Measurements from ENCODE around the gene PCID2. TPM values are rescaled to one million over a fixed set of nuclear protein-coding genes. Genes with fewer than 3 reads are reported as not detected.

PCID2 gene
- total RNA-seq, 1 donor from 2014 or later: 42.6 TPM

DNA sequence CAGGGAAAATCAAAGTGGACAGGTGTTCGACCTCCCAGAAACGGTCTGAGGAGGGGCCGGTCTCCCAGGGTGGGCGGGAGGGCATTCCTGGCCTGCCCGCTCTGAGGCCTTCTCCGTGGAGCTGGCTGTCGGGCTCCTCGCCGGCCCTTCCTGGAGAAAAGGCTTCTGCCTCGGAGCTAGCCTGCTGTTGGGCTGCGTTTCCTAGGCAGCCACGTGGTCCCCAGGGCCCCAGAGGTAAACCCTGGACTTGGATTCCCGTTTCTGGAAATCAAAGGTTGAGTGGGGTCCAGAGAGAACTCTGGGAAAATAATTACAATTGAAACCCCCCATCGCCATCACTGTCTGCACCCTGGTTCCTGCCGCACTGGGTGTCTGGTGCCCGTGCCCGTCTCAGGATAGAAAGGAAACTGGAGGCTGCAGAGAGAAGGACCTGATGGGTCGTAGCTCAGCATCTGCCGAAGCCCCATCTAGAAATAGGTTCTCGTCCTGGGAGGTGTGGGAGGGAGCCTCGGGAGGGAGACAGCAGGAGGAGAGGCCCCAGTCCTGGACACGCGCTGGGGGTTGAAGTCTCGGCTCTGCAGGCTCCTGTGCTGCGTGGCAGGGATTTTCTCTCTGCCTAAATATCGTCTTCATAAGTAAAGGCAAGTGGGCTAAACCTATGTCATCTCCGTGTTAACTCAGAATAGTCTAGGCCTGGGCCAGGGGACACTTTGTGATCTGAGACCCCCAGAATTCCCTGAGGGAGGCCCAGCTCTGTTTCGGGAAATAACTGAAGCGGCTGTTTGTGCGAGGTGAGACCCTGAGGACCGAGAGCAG, 57.7 kb downstream of the PCID2 start:
- DNase-seq (ENCODE audit: low read depth in 2 of 2): no peak

DNA sequence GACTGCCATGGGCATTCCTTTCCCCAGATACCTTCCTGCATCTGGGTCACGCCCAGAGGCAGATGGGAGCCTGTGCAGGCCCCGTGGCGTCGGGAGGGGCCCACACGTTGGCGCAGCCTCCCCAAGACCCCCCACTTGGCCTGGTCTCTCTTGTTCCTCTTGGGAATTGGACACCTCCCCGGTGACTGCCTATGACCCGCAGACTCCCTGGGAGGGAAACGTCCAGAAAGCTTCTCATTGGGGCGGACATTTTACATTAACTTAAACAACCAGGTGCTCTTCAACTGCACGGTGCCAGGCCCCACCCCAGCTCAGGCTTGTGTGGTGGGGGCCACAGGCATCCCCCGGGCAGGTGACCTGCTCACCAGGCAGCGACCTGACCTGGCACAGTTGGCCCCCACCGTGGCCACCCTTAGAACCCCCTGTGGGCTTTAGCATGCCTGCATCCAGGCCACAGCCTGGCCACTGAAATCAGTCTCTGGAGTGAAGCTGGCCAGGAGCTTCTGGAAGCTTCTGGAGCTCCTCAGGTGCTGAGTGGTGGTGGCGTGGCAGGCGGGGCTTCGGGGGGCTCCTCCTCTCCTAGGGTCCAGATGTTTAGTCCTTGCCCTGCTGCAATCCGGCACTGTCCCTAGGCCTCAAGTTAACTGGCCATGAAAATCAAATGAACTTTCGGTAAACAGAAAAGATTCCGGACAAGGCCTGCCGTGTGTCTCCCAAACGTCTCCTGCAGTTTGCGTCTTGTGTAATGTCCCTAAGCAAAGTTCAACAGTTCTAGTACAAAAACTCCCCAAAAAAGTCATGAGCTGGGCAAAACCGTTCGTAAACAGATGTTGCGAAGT, 58.5 kb downstream of the PCID2 start:
- DNase-seq (ENCODE audit: low read depth in 2 of 2): no peak

DNA sequence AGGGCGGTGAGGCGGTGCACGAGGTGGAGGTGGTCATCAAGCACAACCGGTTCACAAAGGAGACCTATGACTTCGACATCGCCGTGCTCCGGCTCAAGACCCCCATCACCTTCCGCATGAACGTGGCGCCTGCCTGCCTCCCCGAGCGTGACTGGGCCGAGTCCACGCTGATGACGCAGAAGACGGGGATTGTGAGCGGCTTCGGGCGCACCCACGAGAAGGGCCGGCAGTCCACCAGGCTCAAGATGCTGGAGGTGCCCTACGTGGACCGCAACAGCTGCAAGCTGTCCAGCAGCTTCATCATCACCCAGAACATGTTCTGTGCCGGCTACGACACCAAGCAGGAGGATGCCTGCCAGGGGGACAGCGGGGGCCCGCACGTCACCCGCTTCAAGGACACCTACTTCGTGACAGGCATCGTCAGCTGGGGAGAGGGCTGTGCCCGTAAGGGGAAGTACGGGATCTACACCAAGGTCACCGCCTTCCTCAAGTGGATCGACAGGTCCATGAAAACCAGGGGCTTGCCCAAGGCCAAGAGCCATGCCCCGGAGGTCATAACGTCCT, 59.4 kb downstream of the PCID2 start:
- DNase-seq (ENCODE audit: low read depth in 2 of 2): no peak

- DNase-seq (ENCODE audit: low read depth in 2 of 2): no peak
These were observed 60.1 kb downstream of the PCID2 start for GRCh38 chr13:113148407-113148806.

DNA sequence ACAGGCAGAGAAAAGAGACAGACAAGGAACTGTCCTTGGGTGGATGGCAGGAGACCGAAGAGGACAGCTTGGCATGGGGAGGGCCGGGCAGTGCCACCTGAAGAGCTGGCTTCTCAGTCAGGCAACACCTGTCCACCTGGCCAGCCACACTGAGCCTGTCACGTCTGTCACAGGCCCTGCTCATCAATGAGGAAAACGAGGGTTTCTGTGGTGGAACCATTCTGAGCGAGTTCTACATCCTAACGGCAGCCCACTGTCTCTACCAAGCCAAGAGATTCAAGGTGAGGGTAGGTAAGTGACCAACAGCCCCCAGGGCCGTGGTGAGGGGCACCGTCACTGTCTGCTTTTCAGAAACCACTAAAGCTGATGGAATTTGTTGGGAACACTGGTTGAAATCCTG, 61.3 kb downstream of the PCID2 start:
- no peak for DNase-seq (ENCODE audit: low read depth in 2 of 2)

DNA sequence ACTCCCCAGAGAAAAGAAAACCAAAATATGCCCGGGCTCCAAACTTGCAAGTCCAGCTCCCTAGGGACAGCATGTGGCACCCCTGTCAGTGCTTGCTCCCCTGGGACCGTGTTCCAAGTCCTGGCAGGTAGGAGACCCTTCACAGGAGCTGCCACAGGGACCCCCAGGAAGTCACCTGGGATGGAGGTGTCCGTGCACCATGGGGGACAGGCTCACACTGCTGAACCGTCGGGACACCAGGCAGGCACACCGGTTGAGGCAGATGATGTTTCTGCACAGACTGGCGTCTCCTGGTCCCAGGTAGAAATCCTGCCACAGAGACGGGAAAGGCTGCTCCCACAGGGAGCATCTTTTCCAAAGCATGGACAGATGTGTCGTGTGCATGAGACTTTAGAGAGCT, 61.7 kb downstream of the PCID2 start:
- DNase-seq (ENCODE audit: low read depth in 2 of 2): no peak

DNA sequence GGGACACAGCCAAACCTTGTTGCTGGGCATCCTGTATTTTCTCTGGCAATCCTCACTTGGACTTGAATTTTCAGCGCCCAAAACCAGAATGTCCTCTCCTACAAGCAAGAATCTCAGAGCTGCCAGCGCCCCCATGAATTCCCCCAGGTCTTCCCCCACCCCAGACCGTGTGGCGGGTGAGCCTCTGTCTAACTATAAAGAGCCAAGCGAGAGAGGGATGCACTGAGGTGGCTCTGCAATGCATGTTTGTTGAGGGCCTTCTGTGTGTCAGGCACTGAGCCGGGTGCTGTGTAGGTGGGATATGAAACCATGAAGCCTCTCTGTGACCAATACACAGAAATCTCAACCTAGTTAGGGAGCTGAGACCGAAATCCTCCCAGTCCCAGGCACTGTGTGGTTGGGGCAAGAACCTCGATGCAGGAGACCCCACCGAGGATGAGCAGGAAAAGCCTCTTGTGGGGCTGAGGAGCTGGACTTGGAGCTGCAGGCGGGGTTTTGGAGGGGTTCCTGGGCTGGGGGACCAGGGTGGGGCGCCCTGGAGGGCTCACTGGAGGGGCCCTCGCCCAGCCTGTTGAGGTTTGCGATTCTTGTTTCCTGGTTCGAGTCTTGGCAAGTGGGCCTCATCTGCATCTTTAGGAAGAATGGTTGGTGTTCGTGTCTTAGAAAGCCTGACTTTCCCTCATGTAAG, 62.4 kb downstream of the PCID2 start:
- DNase-seq (ENCODE audit: low read depth in 2 of 2): no peak

DNA sequence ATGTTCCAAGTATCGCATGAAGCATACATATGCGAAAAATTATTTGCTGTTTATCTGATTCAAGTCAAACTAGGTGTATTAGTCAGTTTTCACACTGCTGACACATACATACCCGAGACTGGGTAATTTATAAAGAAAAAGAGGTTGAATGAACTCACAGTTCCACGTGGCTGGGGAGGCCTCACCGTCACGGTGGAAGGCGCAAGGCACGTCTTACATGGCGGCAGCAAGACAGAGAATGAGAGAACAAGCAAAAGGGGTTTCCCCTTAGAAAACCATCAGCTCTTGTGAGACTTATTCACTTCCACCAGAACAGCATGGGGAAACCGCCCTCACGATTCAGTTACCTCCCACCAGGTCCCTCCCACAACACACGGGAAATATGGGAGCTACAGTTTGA, 63.0 kb downstream of the PCID2 start:
- no peak for DNase-seq (ENCODE audit: low read depth in 2 of 2)

- DNase-seq (ENCODE audit: low read depth in 2 of 2): no peak
These were observed 64.2 kb downstream of the PCID2 start for GRCh38 chr13:113144255-113144629.

DNA sequence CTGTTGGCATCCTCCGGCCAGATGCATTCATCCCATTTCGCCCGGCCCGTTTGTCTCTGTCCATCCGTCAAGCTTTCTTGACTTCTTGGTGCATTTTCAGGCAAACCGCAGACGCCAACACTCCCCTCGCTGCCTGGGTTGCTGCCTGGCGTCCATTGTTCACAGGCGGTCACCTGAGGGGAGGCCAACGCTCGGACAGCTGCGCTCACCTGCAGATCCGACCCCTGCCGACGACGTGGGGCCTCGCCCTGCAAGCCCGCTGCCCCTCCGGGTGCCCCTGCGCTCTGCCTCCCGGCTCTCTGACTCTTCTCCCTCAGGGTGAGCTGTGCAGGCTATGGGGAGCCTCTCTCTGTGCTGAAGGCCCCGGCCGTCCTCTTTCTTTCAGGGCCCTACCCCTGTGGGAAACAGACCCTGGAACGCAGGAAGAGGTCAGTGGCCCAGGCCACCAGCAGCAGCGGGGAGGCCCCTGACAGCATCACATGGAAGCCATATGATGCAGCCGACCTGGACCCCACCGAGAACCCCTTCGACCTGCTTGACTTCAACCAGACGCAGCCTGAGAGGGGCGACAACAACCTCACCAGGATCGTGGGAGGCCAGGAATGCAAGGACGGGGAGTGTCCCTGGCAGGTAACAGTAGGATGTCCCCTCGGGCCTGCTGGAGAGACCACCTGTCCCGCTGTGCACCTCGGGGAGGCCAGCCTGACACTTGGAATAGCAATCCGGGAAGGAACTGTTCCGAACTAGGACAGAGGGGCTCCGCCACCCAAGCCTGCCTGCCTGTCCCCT, 64.8 kb downstream of the PCID2 start:
- no peak for DNase-seq (ENCODE audit: low read depth in 2 of 2)

DNA sequence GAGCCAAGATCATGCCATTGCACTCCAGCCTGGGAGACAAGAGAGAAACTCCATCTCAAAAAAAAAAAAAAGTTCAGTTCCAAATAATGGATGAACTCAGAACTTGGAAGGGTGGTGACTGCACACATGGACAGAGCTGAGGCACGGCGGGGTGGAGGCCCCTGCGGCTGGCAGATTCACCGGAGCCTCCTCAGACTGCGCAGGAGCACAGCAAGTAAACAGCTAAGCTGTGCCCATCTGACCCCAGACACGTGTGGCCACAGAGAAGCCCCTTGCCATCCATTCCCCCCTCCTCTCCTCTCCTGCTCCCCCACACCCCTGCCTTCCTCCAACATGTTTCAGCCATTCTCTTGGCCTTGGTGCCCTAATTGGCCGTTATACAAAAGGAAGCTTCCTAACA, 65.6 kb downstream of the PCID2 start:
- DNase-seq (ENCODE audit: low read depth in 2 of 2): no peak

DNA sequence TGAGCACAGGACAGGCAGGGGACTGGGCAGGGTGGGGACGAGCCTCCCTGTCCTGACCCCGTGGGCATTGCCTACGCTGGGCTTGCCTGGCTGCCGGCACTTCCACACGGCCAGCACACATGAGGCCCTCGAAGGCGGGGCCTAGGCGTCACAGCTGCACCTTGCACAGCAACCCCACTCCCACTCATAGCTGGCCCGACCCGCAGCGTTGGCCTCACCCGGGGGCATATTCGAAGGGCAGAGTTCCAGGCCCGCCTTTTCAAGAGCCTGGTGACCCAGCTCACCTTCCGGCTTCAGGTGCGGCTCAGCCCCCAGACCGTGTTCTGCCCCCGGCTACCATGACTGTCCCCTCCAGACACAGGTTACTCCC, 66.9 kb downstream of the PCID2 start:
- no peak for DNase-seq (ENCODE audit: low read depth in 2 of 2)

- no peak for DNase-seq (ENCODE audit: low read depth in 2 of 2)
These were observed 67.5 kb downstream of the PCID2 start for GRCh38 chr13:113140677-113141600.

- DNase-seq (ENCODE audit: low read depth in 2 of 2): no peak
These were observed 68.9 kb downstream of the PCID2 start for GRCh38 chr13:113139577-113139976.

DNA sequence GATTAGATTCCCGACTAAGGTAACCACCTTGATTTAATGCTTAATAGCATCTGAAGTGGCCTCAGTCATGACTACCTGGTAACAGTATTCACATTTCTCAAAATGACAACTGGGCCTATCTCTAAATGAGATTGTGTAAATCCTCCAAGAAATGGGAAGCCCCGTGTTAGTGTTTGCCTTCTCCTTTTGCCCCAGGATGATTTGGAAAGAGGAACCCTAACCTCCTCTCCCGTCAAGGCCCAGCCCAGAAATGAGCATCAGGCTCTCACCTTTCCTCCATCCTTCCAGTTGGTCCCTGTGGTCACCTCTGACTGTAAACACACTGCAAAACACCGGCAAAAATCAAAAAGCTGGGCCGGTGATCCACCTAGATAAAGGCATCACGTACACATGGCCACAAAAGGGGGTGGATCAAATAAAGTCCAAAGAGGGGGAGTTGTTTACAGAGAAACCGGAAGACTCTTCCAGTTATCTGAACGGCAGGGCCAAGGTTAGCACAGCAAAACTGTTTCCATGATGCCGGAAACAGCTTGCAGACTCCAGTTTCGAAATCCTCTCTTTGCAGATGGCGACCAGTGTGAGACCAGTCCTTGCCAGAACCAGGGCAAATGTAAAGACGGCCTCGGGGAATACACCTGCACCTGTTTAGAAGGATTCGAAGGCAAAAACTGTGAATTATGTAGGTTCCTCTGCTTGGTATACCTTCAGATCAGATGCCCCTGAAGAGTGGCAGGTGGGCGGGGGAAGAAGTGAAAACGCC, 69.5 kb downstream of the PCID2 start:
- DNase-seq (ENCODE audit: low read depth in 2 of 2): peak in 1 of 2 donors; percentile 49

DNA sequence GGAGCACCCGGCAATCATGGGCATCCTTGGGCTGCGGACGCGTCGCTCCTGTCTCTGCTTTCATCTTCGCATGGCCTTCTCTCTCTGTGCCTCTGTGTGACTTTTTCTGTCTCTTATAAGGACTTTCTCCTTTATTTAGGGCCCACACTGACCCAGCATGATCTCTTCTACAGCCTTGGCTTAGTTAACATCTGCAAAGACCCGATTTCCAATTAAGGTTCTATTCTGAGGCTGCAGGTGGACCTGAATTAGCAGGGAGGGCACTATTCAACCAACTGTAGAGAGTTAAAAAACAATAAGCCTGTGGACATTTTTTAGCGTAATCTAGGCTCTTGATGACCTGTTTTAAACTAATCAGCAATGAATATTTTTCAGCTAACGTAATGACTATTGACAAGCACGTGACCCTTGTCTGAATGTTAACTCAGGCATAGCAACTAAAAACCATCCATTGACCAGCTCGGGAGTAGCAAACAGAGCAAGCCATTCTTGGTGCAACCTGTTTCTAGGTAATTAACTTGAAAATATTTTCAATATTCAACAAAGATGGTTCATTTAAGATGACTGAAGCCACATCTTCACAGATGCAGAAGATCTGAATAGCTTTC, 70.7 kb downstream of the PCID2 start:
- DNase-seq (ENCODE audit: low read depth in 2 of 2): no peak

DNA sequence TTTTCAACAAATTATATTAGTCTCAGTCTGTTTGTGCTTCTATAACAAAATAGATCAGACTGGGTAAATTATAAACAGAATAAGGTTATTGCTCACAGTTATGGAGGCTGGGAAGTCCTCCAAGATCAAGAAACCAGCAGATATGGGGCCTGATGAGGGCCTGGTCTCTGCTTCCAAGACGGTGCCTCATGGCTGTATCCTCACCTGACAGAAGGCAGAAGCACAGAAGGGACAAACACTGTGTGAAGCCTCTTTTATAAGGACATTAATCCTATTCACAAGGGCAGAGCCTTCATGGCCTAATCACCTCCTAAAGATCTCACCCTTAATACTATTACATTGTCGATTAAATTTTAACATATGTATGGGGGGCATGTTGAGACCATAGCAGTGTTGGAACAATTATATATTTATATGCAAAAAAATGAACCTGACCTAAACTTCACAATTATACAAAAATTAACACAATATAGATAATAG, 73.1 kb downstream of the PCID2 start:
- no peak for DNase-seq (ENCODE audit: low read depth in 2 of 2)

GRCh38 chr13:113129921-113130750, 78.3 kb downstream of the PCID2 start:
- no peak for DNase-seq (ENCODE audit: low read depth in 2 of 2)

Measured in dermis microvascular lymphatic vessel endothelial cell (primary cell).